ENCODE results near the gene NAA50. TPM values are rescaled to one million over a fixed set of nuclear protein-coding genes. Genes with fewer than 3 reads are reported as not detected.
A peak's percentile ranks its signal among the peaks of the same experiment; 100 is the strongest.

The NAA50 gene
- total RNA-seq, 1 donor from 2014 or later: 83.1 TPM

DNA sequence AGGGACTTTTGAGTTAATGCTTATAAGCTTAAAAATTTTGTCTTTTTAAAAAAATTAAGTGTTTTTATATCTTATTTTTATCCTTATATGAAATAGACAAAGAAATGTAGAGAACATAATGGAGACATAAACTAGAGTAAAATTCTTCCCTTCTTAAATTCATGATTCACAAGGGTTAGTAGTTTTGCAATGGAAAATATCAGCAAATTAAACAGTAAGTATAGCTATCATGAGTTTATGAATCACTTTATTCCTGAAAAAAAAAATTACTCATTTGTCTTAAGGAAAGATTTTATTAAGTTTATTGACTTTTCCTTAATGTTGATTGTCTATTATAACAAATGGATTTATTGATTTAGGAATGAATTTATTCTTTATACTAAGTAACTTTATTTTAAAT is 5.1 kb upstream of the NAA50 start:
- DNase-seq (ENCODE audit: extremely low spot score, unreplicated experiment): no peak
- H3K27ac Mint-ChIP-seq (ENCODE audit: unreplicated experiment): no peak overlapping the region
- H3K36me3 Mint-ChIP-seq (ENCODE audit: unreplicated experiment): no peaks in the 10 kb centered on the region
- no peak overlapping the region for H3K4me3 Mint-ChIP-seq (ENCODE audit: unreplicated experiment)
- TF ChIP-seq, protein P1, sequence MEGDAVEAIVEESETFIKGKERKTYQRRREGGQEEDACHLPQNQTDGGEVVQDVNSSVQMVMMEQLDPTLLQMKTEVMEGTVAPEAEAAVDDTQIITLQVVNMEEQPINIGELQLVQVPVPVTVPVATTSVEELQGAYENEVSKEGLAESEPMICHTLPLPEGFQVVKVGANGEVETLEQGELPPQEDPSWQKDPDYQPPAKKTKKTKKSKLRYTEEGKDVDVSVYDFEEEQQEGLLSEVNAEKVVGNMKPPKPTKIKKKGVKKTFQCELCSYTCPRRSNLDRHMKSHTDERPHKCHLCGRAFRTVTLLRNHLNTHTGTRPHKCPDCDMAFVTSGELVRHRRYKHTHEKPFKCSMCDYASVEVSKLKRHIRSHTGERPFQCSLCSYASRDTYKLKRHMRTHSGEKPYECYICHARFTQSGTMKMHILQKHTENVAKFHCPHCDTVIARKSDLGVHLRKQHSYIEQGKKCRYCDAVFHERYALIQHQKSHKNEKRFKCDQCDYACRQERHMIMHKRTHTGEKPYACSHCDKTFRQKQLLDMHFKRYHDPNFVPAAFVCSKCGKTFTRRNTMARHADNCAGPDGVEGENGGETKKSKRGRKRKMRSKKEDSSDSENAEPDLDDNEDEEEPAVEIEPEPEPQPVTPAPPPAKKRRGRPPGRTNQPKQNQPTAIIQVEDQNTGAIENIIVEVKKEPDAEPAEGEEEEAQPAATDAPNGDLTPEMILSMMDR (IDR thresholded peaks at IDR 0.05): no peak
- H3K27me3 Mint-ChIP-seq (ENCODE audit: unreplicated experiment): no peaks in the 10 kb centered on the region
- H3K4me1 Mint-ChIP-seq (ENCODE audit: unreplicated experiment): peaks cover 26% of the 10 kb centered on the region
- no peaks in the 10 kb centered on the region for H3K9me3 Mint-ChIP-seq (ENCODE audit: unreplicated experiment)

- TF ChIP-seq, protein P1 (IDR thresholded peaks at IDR 0.05): no peak
- H3K27ac Mint-ChIP-seq (ENCODE audit: unreplicated experiment): peak overlapping the region; percentile 100
- no peaks in the 10 kb centered on the region for H3K36me3 Mint-ChIP-seq (ENCODE audit: unreplicated experiment)
- no peak for DNase-seq (ENCODE audit: extremely low spot score, unreplicated experiment)
- no peaks in the 10 kb centered on the region for H3K9me3 Mint-ChIP-seq (ENCODE audit: unreplicated experiment)
- H3K4me1 Mint-ChIP-seq (ENCODE audit: unreplicated experiment): peaks cover 49% of the 10 kb centered on the region
- peak overlapping the region; percentile 99 for H3K4me3 Mint-ChIP-seq (ENCODE audit: unreplicated experiment)
- H3K27me3 Mint-ChIP-seq (ENCODE audit: unreplicated experiment): no peaks in the 10 kb centered on the region
Measured at GRCh38 chr3:113747283-113748046, 1.4 kb upstream of the NAA50 start.

- no peaks in the 10 kb centered on the region for H3K27me3 Mint-ChIP-seq (ENCODE audit: unreplicated experiment)
- peaks cover 49% of the 10 kb centered on the region for H3K4me1 Mint-ChIP-seq (ENCODE audit: unreplicated experiment)
- H3K27ac Mint-ChIP-seq (ENCODE audit: unreplicated experiment): peak within 1 kb of the TSS; percentile 100
- no peaks in the 10 kb centered on the region for H3K9me3 Mint-ChIP-seq (ENCODE audit: unreplicated experiment)
- DNase-seq (ENCODE audit: extremely low spot score, unreplicated experiment): peak; percentile 94
- TF ChIP-seq, protein P1 (IDR thresholded peaks at IDR 0.05): no peak
- peak within 1 kb of the TSS; percentile 99 for H3K4me3 Mint-ChIP-seq (ENCODE audit: unreplicated experiment)
- no peaks in the 10 kb centered on the region for H3K36me3 Mint-ChIP-seq (ENCODE audit: unreplicated experiment)
Measured at GRCh38 chr3:113746548-113747282, 666 bp upstream of the NAA50 start, which contains the start of gene ATP6V1A. Gene ATP6V1A, plus strand, starts transcription at chr3:113747035. Its CDS starts 31,719 bp downstream, at chr3:113778754.

DNA sequence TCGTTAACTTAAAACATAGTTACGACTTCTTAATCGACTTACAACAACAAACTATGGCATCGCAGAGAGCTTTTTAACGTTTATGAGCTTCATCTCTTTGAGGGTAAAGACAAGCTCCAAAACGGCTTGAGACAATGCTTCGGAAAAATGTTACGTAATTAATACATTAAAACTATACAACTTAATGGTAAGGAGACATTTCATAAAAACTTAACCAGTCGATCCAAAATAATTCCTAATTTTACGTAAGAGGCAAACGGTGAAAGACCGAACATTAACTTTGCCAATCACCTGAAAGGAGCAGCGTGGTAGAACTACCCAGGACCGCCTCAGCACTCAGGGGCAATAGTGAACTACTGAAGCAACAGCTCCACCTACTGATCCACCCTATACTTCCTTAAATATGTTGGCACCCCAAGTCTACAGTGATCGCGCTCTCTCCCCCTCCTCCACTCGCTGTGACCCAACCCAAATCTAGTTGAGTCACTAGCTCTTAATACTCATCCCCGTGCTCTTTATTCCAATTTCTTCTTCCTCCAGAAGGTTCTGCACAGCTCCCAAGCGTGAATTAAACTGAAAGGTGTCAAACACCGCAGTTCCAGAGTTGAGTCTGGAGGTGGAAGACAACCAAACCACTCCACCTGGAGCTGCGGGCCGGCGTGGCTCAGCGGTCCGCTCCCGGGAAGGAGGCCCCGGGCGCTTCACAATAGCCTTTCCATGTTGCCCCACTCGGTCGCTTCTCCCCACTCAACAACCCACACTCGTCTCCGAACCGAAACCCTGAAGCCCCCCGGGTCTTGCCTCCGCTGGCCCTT is 901 bp downstream of the NAA50 start:
- no peaks in the 10 kb centered on the region for H3K36me3 Mint-ChIP-seq (ENCODE audit: unreplicated experiment)
- H3K4me3 Mint-ChIP-seq (ENCODE audit: unreplicated experiment): peak overlapping the region; percentile 99
- H3K4me1 Mint-ChIP-seq (ENCODE audit: unreplicated experiment): peaks cover 49% of the 10 kb centered on the region
- no peaks in the 10 kb centered on the region for H3K9me3 Mint-ChIP-seq (ENCODE audit: unreplicated experiment)
- TF ChIP-seq, protein P1 (IDR thresholded peaks at IDR 0.05): peak; percentile 72
- no peaks in the 10 kb centered on the region for H3K27me3 Mint-ChIP-seq (ENCODE audit: unreplicated experiment)
- peak overlapping the region; percentile 100 for H3K27ac Mint-ChIP-seq (ENCODE audit: unreplicated experiment)
- no peak for DNase-seq (ENCODE audit: extremely low spot score, unreplicated experiment)
